Calu3 (cell line): ENCODE measurements around the gene NAALADL2. TPM values are rescaled to one million over a fixed set of nuclear protein-coding genes. Genes with fewer than 3 reads are reported as not detected.

ENCODE experiments used
- BruUV-seq: library from RNA; stranded (reverse); fragments of 400-500 nt; replicated peaks from 2 replicates; lab custom pipeline; 2021; lab: Mats Ljungman, UMichigan
- CTCF ChIA-PET: fragments of 300-600 bp; sonication (Branson Sonifier 250); formaldehyde crosslinking; loops from one replicate; lab custom pipeline; 2022; ENCODE audit warnings: antibody characterized with exemption; lab: Charles Lee
- DNase-seq: peaks from one replicate; pipeline ENCODE4 v3.0.0; 2022
- H3K27ac Mint-ChIP-seq: one replicate; pipeline ENCODE4 v1.8.0; 2022; ENCODE audit warnings: mixed read lengths; ENCODE audit not compliant: unreplicated experiment
- H3K27me3 Mint-ChIP-seq: one replicate; pipeline ENCODE4 v1.8.0; 2022; ENCODE audit warnings: mixed read lengths; ENCODE audit not compliant: unreplicated experiment
- H3K36me3 Mint-ChIP-seq: one replicate; pipeline ENCODE4 v1.8.0; 2022; ENCODE audit warnings: mild to moderate bottlenecking, moderate library complexity, mixed read lengths; ENCODE audit not compliant: insufficient read depth, unreplicated experiment
- H3K4me1 Mint-ChIP-seq: one replicate; pipeline ENCODE4 v1.8.0; 2022; ENCODE audit warnings: mild to moderate bottlenecking, low read depth, mixed read lengths; ENCODE audit not compliant: unreplicated experiment
- H3K4me3 Mint-ChIP-seq: one replicate; pipeline ENCODE4 v1.8.0; 2022; ENCODE audit warnings: mild to moderate bottlenecking, low read depth, moderate library complexity, mixed read lengths; ENCODE audit not compliant: unreplicated experiment
- H3K9me3 Mint-ChIP-seq: one replicate; pipeline ENCODE4 v1.8.0; 2022; ENCODE audit warnings: low read depth, mixed read lengths; ENCODE audit not compliant: unreplicated experiment
- intact Hi-C: fragments of 100-400 bp; cut with micrococcal nuclease; formaldehyde crosslinking; loops from one replicate; pipeline ENCODE4 v1.10.0; 2022; ENCODE audit not compliant: unreplicated experiment
- microRNA-seq: library from miRNA; unstranded; fragments of <30 nt; microRNA quantifications from one replicate; pipeline ENCODE4 v1.2.0, GENCODE V29; 2022
- total RNA-seq: library from RNA; stranded (reverse); gene quantifications from 2 replicates; pipeline ENCODE4 v1.2.3, GENCODE V29; 2022
- TF ChIP-seq, protein P1 (sequence below): fragments of 200-600 bp; IDR thresholded peaks from one replicate; pipeline ENCODE4 v1.8.0; 2022; ENCODE audit warnings: antibody characterized with exemption; ENCODE audit not compliant: unreplicated experiment

Gene NAALADL2
- total RNA-seq, 1 experiment from 2014 or later, result 36.9 TPM

DNA sequence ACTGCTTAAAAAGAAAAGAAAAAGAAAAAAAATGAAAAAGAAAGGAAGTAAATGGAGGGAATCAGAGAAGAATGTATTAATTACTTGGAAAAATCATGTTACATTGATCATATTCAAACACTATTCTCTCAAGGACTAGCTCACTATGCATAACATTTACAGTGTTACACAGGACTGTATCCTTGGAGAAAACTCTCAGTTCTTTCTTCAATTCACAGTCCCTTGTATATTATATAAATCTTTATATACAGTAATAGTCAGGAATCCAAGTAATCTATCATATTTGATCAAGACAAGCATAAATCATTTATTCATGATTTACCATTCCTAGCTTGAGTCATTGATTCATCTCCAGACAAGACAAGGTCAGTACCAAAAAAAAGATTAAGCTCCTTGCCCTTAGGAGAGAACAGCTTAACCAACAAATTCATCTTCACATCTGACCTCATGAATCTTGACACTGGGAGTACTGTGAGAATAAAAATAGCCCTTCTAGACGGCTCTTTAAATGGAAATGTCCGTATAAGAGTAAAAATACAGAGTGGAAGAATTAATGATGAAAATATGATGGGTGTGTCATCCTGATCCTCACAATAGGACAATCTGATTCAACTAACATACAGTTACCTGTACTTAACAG is 980.4 kb downstream of the NAALADL2 start:
- no peaks in the 10 kb centered on the region for H3K27me3 Mint-ChIP-seq
- H3K36me3 Mint-ChIP-seq, result no peaks in the 10 kb centered on the region
- TF ChIP-seq, protein P1, sequence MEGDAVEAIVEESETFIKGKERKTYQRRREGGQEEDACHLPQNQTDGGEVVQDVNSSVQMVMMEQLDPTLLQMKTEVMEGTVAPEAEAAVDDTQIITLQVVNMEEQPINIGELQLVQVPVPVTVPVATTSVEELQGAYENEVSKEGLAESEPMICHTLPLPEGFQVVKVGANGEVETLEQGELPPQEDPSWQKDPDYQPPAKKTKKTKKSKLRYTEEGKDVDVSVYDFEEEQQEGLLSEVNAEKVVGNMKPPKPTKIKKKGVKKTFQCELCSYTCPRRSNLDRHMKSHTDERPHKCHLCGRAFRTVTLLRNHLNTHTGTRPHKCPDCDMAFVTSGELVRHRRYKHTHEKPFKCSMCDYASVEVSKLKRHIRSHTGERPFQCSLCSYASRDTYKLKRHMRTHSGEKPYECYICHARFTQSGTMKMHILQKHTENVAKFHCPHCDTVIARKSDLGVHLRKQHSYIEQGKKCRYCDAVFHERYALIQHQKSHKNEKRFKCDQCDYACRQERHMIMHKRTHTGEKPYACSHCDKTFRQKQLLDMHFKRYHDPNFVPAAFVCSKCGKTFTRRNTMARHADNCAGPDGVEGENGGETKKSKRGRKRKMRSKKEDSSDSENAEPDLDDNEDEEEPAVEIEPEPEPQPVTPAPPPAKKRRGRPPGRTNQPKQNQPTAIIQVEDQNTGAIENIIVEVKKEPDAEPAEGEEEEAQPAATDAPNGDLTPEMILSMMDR, result no peak
- H3K9me3 Mint-ChIP-seq, result no peaks in the 10 kb centered on the region
- H3K27ac Mint-ChIP-seq, result no peak overlapping the region
- H3K4me3 Mint-ChIP-seq, result no peak overlapping the region
- H3K4me1 Mint-ChIP-seq, result no peaks in the 10 kb centered on the region
- DNase-seq, result no peak
- no TSS peak for BruUV-seq
- intact Hi-C loops, result no loop called here
- CTCF ChIA-PET, result interaction anchor here (0.6 kb wide), 2 partner anchors 192 to 243 kb away, joined by 3 to 4 read pairs; no protein-coding TSS in a partner anchor

DNA sequence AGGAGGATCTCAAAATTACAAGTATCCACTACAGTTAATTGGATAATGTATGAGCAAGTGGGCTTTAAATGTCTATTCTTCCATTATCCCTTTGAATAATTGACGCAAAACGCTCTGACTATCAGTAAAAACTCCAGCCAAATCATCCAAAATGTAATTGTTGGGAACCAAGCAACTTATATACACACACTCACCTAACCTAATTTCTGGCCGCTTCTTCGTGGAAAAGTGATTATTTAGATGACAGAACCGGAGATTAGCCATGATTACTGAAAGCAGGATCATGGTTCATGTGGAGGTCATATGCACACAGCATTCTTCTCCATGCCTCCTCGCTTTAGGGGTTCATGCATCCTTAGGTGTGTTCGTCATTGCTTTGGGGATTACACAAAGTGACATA is 992.4 kb downstream of the NAALADL2 start:
- DNase-seq, result no peak
- CTCF ChIA-PET, result no interaction called here
- Mint-ChIP-seq H3K27ac (no peak overlapping the region), H3K4me3 (no peak overlapping the region), H3K27me3 (no peaks in the 10 kb centered on the region), H3K36me3 (no peaks in the 10 kb centered on the region), H3K4me1 (no peaks in the 10 kb centered on the region), H3K9me3 (no peaks in the 10 kb centered on the region)
- intact Hi-C loops, result no loop called here
- TF ChIP-seq, protein P1, result no peak
- no TSS peak for BruUV-seq

DNA sequence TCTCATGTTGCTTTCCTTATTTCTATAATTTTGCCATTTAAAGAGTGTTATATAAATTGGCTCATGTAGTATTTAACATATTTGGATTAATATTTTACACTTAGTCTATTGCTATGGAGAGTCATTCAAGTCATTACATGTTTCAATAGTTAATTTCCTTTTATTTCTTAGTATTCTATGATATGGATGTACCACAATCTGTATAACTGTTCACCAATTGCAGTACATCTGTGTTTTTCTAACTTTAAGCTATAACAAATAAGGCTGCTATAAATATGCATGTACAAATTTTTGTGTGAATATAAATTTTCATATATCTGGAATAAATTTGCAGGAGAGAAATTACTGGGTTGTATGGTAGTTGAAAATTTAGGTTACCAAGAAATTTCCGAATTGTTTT is 993.4 kb downstream of the NAALADL2 start:
- TF ChIP-seq, protein P1, result no peak
- H3K9me3 Mint-ChIP-seq, result no peaks in the 10 kb centered on the region
- H3K4me1 Mint-ChIP-seq, result peaks cover 7% of the 10 kb centered on the region
- BruUV-seq, result no TSS peak
- DNase-seq, result no peak
- no peak overlapping the region for H3K27ac Mint-ChIP-seq
- intact Hi-C loops, result no loop called here
- no peaks in the 10 kb centered on the region for H3K27me3 Mint-ChIP-seq
- H3K36me3 Mint-ChIP-seq, result no peaks in the 10 kb centered on the region
- CTCF ChIA-PET, result no interaction called here
- H3K4me3 Mint-ChIP-seq, result no peak overlapping the region

DNA sequence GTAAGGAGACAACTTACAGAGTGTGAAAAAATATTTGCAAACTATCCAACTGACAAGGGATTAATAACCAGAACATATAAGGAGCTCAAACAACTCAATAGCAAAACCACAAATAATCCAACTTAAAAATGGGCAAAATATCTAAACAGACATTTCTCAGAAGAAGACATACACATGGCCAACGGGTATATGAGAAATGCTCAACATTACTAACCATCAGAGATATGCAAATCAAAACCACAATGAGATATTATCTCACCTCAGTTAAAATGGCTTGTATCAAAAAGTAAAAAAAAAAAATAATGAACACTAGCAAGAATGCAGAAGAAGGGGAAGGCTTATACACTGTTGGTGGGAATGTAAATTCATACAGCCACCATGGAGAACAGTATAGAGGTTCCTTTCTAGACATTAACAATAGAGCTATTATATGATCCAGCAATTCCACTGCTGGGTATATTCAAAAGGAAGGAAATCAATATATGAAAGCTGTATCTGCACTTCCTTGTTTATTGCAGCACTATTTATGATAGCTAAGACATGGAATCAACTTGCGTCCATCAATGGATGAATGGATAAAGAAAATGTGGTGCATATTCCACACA is 998.6 kb downstream of the NAALADL2 start:
- no peaks in the 10 kb centered on the region for H3K9me3 Mint-ChIP-seq
- peaks cover 16% of the 10 kb centered on the region for H3K4me1 Mint-ChIP-seq
- H3K4me3 Mint-ChIP-seq, result no peak overlapping the region
- intact Hi-C loops, result no loop called here
- CTCF ChIA-PET, result interaction anchor here (0.7 to 1.4 kb wide), 2 partner anchors 11 to 360 kb away, joined by 3 to 4 read pairs; no protein-coding TSS in a partner anchor
- no TSS peak for BruUV-seq
- H3K27ac Mint-ChIP-seq, result no peak overlapping the region
- no peaks in the 10 kb centered on the region for H3K36me3 Mint-ChIP-seq
- no peaks in the 10 kb centered on the region for H3K27me3 Mint-ChIP-seq
- TF ChIP-seq, protein P1, result no peak
- no peak for DNase-seq

Small RNAs within 50 kb of the gene (microRNA-seq; reads per million reads assigned to microRNA genes)
- gene MIR4789, result not detected
